Brain microvascular endothelial cell (primary cell): ENCODE results near the gene RAB11FIP4.
"Not testable (repeated sequence)": the region's sequence is repeated elsewhere in the genome, so short reads cannot be mapped to it uniquely, and the experiment has no call there.

ENCODE experiments used
- DNase-seq: peaks from one replicate; pipeline ENCODE4 v3.0.0-alpha.2; 2020
- H3K27ac ChIP-seq: fragments of 250-450 bp; sonication (Bioruptor Pico); 2 replicates; pipeline ENCODE4 v1.5.1; 2020; ENCODE audit warnings: mild to moderate bottlenecking, moderate library complexity
- H3K27me3 ChIP-seq: fragments of 250-450 bp; sonication (Bioruptor Pico); replicated peaks from 2 replicates; pipeline ENCODE4 v1.5.1; 2020; ENCODE audit warnings: mild to moderate bottlenecking
- H3K36me3 ChIP-seq: fragments of 250-450 bp; sonication (Bioruptor Pico); replicated peaks from 2 replicates; pipeline ENCODE4 v1.5.1; 2020; ENCODE audit warnings: mild to moderate bottlenecking
- H3K4me3 ChIP-seq: 2 replicates; pipeline ENCODE4 v1.5.1; 2011; ENCODE audit warnings: low read depth, mild to moderate bottlenecking, control low read depth, low read length, moderate library complexity
- CTCF ChIP-seq: IDR thresholded peaks from 2 replicates; pipeline ENCODE4 v1.5.1; 2011; ENCODE audit warnings: low read depth, mild to moderate bottlenecking, moderate library complexity, low read length, control low read depth, inconsistent platforms; ENCODE audit errors: missing control alignments
- in situ Hi-C: cut with HindIII; loops from 2 replicates; pipeline ENCODE4 v1.10.0; 2017; ENCODE audit warnings: low sequenced_read_pairs, low pct_ligation_motif_present

RAB11FIP4 gene

DNA sequence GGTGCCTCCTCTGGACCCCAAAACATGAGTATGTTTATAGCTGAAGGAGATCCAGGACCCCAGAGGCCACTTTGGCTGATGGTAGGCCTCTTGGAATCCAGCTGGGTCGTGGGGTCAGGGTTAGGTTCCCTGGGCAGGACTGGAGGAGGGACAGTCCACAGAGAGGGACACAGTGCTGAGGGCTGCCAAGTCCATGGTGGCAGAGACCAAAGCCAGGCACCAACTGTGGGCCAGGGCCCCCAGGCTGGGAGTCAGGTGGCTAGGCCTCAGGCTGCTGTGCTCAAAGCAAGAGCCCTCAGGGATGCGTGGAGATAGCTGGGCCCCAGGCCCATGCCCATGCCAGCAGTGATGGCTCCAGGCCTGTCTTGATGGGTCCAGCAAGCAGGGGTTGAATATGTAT lies 44.1 kb downstream of the RAB11FIP4 start:
- no peak for DNase-seq
- Histone ChIP-seq H3K27me3 (peaks cover 17% of the 10 kb centered on the region), H3K27ac (no peak overlapping the region), H3K4me3 (no peak overlapping the region), H3K36me3 (no peaks in the 10 kb centered on the region)
- no peak for TF ChIP-seq CTCF
- in situ Hi-C loops = no loop called here

- H3K27me3 ChIP-seq = no peaks in the 10 kb centered on the region
- no peak for DNase-seq
- in situ Hi-C loops = no loop called here
Measured at GRCh38 chr17:31437720-31438400, 46.4 kb downstream of the RAB11FIP4 start.

GRCh38 chr17:31439716-31440115 lies 48.2 kb downstream of the RAB11FIP4 start:
- Histone ChIP-seq H3K4me3 (no peak overlapping the region), H3K36me3 (no peaks in the 10 kb centered on the region), H3K27ac (no peak overlapping the region), H3K27me3 (no peaks in the 10 kb centered on the region)
- DNase-seq = no peak
- no peak for TF ChIP-seq CTCF
- in situ Hi-C loops = no loop called here

More at GRCh38 chr17:31437720-31438400, 46.4 kb downstream of the RAB11FIP4 start:
- no peak overlapping the region for H3K27ac ChIP-seq
- no peaks in the 10 kb centered on the region for H3K36me3 ChIP-seq
- no peak overlapping the region for H3K4me3 ChIP-seq
- TF ChIP-seq CTCF = no peak

DNA sequence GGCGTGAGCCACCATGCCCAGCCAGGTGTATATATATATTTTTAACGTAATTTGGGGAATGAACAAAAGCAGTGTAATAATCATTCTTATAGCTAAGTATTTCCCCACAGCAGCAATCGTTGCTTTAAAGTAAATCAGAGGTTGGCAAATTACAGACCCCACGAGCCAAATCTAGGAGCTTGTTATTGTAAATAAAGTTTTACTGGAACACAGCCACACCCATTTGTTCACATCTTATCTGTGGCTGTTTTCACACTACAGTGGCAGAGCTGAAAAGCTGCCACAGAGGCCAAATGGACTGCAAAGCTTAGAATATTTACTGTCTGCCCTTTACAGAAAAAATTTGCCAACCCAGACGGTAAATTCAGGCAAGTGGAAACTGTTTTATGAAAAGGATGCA lies 50.8 kb downstream of the RAB11FIP4 start:
- no peak for TF ChIP-seq CTCF
- no peak overlapping the region for H3K27ac ChIP-seq
- H3K4me3 ChIP-seq = no peak overlapping the region
- no peaks in the 10 kb centered on the region for H3K27me3 ChIP-seq
- in situ Hi-C loops = no loop called here
- no peaks in the 10 kb centered on the region for H3K36me3 ChIP-seq
- no peak for DNase-seq

DNA sequence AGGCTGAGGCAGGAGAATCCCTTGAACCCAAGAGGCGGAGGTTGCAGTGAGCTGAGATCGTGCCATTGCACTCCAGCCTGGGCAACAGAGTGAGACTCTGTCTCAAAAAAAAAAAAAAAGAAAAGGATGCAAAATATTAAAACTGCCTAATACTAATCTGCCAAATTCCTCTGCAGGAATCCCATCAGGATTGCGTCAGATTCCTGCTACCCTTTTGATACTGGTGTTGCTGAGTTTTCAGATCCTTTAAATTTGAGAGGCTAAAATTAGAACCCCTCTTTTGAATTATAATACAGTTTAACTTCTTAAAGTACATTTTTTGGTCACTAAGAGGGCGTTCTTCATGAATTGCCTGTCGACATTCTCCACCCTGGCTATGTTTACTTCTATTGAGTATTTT lies 51.4 kb downstream of the RAB11FIP4 start:
- H3K27ac ChIP-seq, DNase-seq, H3K36me3 ChIP-seq, H3K4me3 ChIP-seq, H3K27me3 ChIP-seq, in situ Hi-C loops: not testable (repeated sequence)

DNA sequence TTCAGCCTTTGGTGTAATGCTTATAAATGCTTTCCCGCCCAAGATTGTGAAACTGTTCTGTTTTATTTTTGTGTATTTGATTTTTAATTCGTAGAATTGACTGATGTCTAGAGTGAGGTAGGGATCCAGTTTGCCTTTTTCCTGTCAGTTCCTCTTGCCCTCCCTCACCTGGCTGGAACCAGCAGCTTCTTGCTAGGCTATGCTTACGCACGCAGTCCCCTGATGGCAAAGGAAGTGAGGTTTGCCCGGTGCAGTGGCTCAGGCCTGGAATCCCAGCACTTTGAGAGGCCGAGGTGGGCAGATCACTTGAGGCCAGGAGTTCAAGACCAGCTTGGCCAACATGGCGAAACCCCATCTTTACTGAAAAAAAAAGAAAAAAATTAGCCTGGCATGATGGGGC lies 51.9 kb downstream of the RAB11FIP4 start:
- TF ChIP-seq CTCF = no peak
- in situ Hi-C loops = no loop called here
- H3K27ac ChIP-seq = no peak overlapping the region
- H3K27me3 ChIP-seq = no peaks in the 10 kb centered on the region
- no peaks in the 10 kb centered on the region for H3K36me3 ChIP-seq
- DNase-seq = no peak
- H3K4me3 ChIP-seq = no peak overlapping the region
